Mucosa of rectum (tissue), 2 donors: ENCODE results near the gene TRAF3IP3.
A peak's percentile ranks its signal among the peaks of the same experiment; 100 is the strongest.

Source experiments
- H3K27ac ChIP-seq, 2 donors: one replicate each; pipeline ENCODE4 v1.7.0; 2013; ENCODE audit warnings: inconsistent platforms in 2 of 2, low read depth in 2 of 2, low read length in 2 of 2
- H3K27me3 ChIP-seq, 2 donors: one replicate each; pipeline ENCODE4 v1.7.0; 2013; ENCODE audit warnings: low read length in 2 of 2; ENCODE audit not compliant: control insufficient read depth in 2 of 2, insufficient read depth in 2 of 2
- H3K36me3 ChIP-seq, 2 donors: one replicate each; pipeline ENCODE4 v1.7.0; 2013; ENCODE audit warnings: low read length in 2 of 2; ENCODE audit not compliant: control insufficient read depth in 2 of 2, insufficient read depth in 2 of 2
- H3K4me1 ChIP-seq, 2 donors: one replicate each; pipeline ENCODE4 v1.7.0; 2013; ENCODE audit warnings: low read length in 2 of 2, mild to moderate bottlenecking in 1 of 2; ENCODE audit not compliant: control insufficient read depth in 2 of 2, insufficient read depth in 2 of 2
- H3K4me3 ChIP-seq, 2 donors: one replicate each; pipeline ENCODE4 v1.7.0; 2013; ENCODE audit warnings: low read length in 2 of 2
- H3K9ac ChIP-seq, 2 donors: one replicate each; pipeline ENCODE4 v1.7.0; 2013; ENCODE audit warnings: low read length in 2 of 2, low read depth in 1 of 2, mild to moderate bottlenecking in 1 of 2
- H3K9me3 ChIP-seq, 2 donors: one replicate each; pipeline ENCODE4 v1.7.0; 2013; ENCODE audit warnings: low read length in 2 of 2; ENCODE audit not compliant: control insufficient read depth in 2 of 2
- donor health status: healthy.
- donor health status: Normal muscosa, but diverticular disease.

TRAF3IP3 gene

GRCh38 chr1:209755926-209756614 is at the start of gene TRAF3IP3:
Gene TRAF3IP3 (plus strand): TSS chr1:209756053. CDS start chr1:209760040, 3,987 bp downstream.
- Histone ChIP-seq H3K27me3 (no peaks in the 10 kb centered on the region), H3K4me1 (peaks cover 0 to 16% of the 10 kb centered on the region in 2 donors), H3K36me3 (peaks cover 0 to 7% of the 10 kb centered on the region in 2 donors), H3K27ac (peak within 1 kb of the TSS; percentile 60 to 84), H3K9ac (peak within 1 kb of the TSS in 1 of 2 donors; percentile 48), H3K4me3 (peak within 1 kb of the TSS; percentile 32 to 75), H3K9me3 (no peaks in the 10 kb centered on the region)

- no peaks in the 10 kb centered on the region for H3K36me3 ChIP-seq
- peaks cover 0 to 3% of the 10 kb centered on the region in 2 donors for H3K4me1 ChIP-seq
- H3K27ac ChIP-seq = no peak overlapping the region
- H3K27me3 ChIP-seq = no peaks in the 10 kb centered on the region
- no peak overlapping the region for H3K4me3 ChIP-seq
- no peaks in the 10 kb centered on the region for H3K9me3 ChIP-seq
- no peak overlapping the region for H3K9ac ChIP-seq
Observed at GRCh38 chr1:209706622-209707021, 49.2 kb upstream of the TRAF3IP3 start.

GRCh38 chr1:209707308-209707707 is 48.5 kb upstream of the TRAF3IP3 start:
- no peaks in the 10 kb centered on the region for H3K27me3 ChIP-seq
- no peak overlapping the region for H3K27ac ChIP-seq
- H3K4me3 ChIP-seq = no peak overlapping the region
- H3K9me3 ChIP-seq = no peaks in the 10 kb centered on the region
- H3K4me1 ChIP-seq = peaks cover 0 to 3% of the 10 kb centered on the region in 2 donors
- no peaks in the 10 kb centered on the region for H3K36me3 ChIP-seq
- no peak overlapping the region for H3K9ac ChIP-seq

GRCh38 chr1:209708297-209708696 is 47.6 kb upstream of the TRAF3IP3 start:
- no peak overlapping the region for H3K9ac ChIP-seq
- peaks cover 0 to 3% of the 10 kb centered on the region in 2 donors for H3K4me1 ChIP-seq
- no peaks in the 10 kb centered on the region for H3K9me3 ChIP-seq
- no peak overlapping the region for H3K27ac ChIP-seq
- H3K27me3 ChIP-seq = no peaks in the 10 kb centered on the region
- H3K36me3 ChIP-seq = no peaks in the 10 kb centered on the region
- no peak overlapping the region for H3K4me3 ChIP-seq

- Histone ChIP-seq H3K27ac (no peak overlapping the region), H3K36me3 (no peaks in the 10 kb centered on the region), H3K9me3 (no peaks in the 10 kb centered on the region), H3K9ac (no peak overlapping the region), H3K4me3 (no peak overlapping the region), H3K27me3 (no peaks in the 10 kb centered on the region), H3K4me1 (no peaks in the 10 kb centered on the region)
Observed at GRCh38 chr1:209710093-209710492, 45.8 kb upstream of the TRAF3IP3 start.

- H3K4me1 ChIP-seq = no peaks in the 10 kb centered on the region
- no peaks in the 10 kb centered on the region for H3K27me3 ChIP-seq
- no peak overlapping the region for H3K9ac ChIP-seq
- no peak overlapping the region for H3K27ac ChIP-seq
- no peaks in the 10 kb centered on the region for H3K36me3 ChIP-seq
- no peak overlapping the region for H3K4me3 ChIP-seq
- H3K9me3 ChIP-seq = no peaks in the 10 kb centered on the region
Observed at GRCh38 chr1:209710847-209711246, 45.0 kb upstream of the TRAF3IP3 start.

- Histone ChIP-seq H3K4me3 (no peak overlapping the region), H3K27ac (no peak overlapping the region), H3K27me3 (no peaks in the 10 kb centered on the region), H3K36me3 (no peaks in the 10 kb centered on the region), H3K4me1 (no peaks in the 10 kb centered on the region), H3K9me3 (no peaks in the 10 kb centered on the region), H3K9ac (no peak overlapping the region)
Observed at GRCh38 chr1:209714338-209714737, 41.5 kb upstream of the TRAF3IP3 start.

GRCh38 chr1:209715314-209715713 is 40.5 kb upstream of the TRAF3IP3 start:
- no peaks in the 10 kb centered on the region for H3K27me3 ChIP-seq
- no peak overlapping the region for H3K27ac ChIP-seq
- H3K36me3 ChIP-seq = no peaks in the 10 kb centered on the region
- no peaks in the 10 kb centered on the region for H3K9me3 ChIP-seq
- no peak overlapping the region for H3K4me3 ChIP-seq
- no peak overlapping the region for H3K9ac ChIP-seq
- H3K4me1 ChIP-seq = no peaks in the 10 kb centered on the region

GRCh38 chr1:209717818-209718217 is 38.0 kb upstream of the TRAF3IP3 start:
- Histone ChIP-seq H3K9me3 (no peaks in the 10 kb centered on the region), H3K9ac (no peak overlapping the region), H3K27me3 (no peaks in the 10 kb centered on the region), H3K4me1 (no peaks in the 10 kb centered on the region), H3K27ac (no peak overlapping the region), H3K36me3 (no peaks in the 10 kb centered on the region), H3K4me3 (no peak overlapping the region)

GRCh38 chr1:209720326-209720725 is 35.5 kb upstream of the TRAF3IP3 start:
- Histone ChIP-seq H3K36me3 (no peaks in the 10 kb centered on the region), H3K27ac (peak overlapping the region in 1 of 2 donors; percentile 51), H3K4me3 (no peak overlapping the region), H3K27me3 (no peaks in the 10 kb centered on the region), H3K9ac (no peak overlapping the region), H3K4me1 (no peaks in the 10 kb centered on the region), H3K9me3 (no peaks in the 10 kb centered on the region)
